ENCODE results near the gene JAZF1. TPM values are rescaled to one million over a fixed set of nuclear protein-coding genes. Genes with fewer than 3 reads are reported as not detected.

JAZF1 gene
- total and polyA plus RNA-seq, 9 donors: 10.4 to 36.0 (median 19.9) TPM

- no peak overlapping the region for H3K4me3 ChIP-seq
- H3K36me3 ChIP-seq: no peaks in the 10 kb centered on the region
- H3K4me1 ChIP-seq (ENCODE audit: insufficient read depth): peaks cover 9% of the 10 kb centered on the region
- intact Hi-C loops (cut with DNase I): no loop called here
- TF ChIP-seq POLR2A (IDR thresholded peaks at IDR 0.05): no peak
- TF ChIP-seq CTCF (IDR thresholded peaks at IDR 0.05): no peak
- no peak for TF ChIP-seq EP300 (IDR thresholded peaks at IDR 0.05)
- no peaks in the 10 kb centered on the region for H3K9me3 ChIP-seq
- no peak overlapping the region for H3K27ac ChIP-seq
- H3K27me3 ChIP-seq: no peaks in the 10 kb centered on the region
- no peak for DNase-seq
- 74 to 79% (median 78%) methylated on average over 6 of the region's 6 CpGs for WGBS, 3 donors
These were observed 75.4 kb downstream of the JAZF1 start for GRCh38 chr7:28105234-28105633.

GRCh38 chr7:28104811-28105210 lies 75.8 kb downstream of the JAZF1 start:
- H3K4me1 ChIP-seq (ENCODE audit: insufficient read depth): peaks cover 9% of the 10 kb centered on the region
- no peaks in the 10 kb centered on the region for H3K27me3 ChIP-seq
- no peak for DNase-seq
- TF ChIP-seq POLR2A (IDR thresholded peaks at IDR 0.05) (no peak), EP300 (IDR thresholded peaks at IDR 0.05) (no peak), CTCF (IDR thresholded peaks at IDR 0.05) (no peak)
- no peaks in the 10 kb centered on the region for H3K9me3 ChIP-seq
- no peak overlapping the region for H3K4me3 ChIP-seq
- intact Hi-C loops (cut with DNase I): no loop called here
- 70 to 75% (median 74%) methylated on average over 4 of the region's 4 CpGs for WGBS, 3 donors
- H3K36me3 ChIP-seq: no peaks in the 10 kb centered on the region
- no peak overlapping the region for H3K27ac ChIP-seq

- Histone ChIP-seq H3K9me3 (no peaks in the 10 kb centered on the region), H3K36me3 (no peaks in the 10 kb centered on the region), H3K4me3 (no peak overlapping the region), H3K4me1 (ENCODE audit: insufficient read depth) (peaks cover 9% of the 10 kb centered on the region), H3K27me3 (no peaks in the 10 kb centered on the region), H3K27ac (peak overlapping the region in 1 of 2 donors; percentile 19)
- DNase-seq: peak in 4 of 5 donors; percentile 37 to 59 (median 40)
- intact Hi-C loops (cut with DNase I): no loop called here
- WGBS, 3 donors: 54 to 74% (median 72%) methylated on average over 3 of the region's 3 CpGs
- TF ChIP-seq POLR2A (IDR thresholded peaks at IDR 0.05): no peak
- no peak for TF ChIP-seq EP300 (IDR thresholded peaks at IDR 0.05)
- TF ChIP-seq CTCF (IDR thresholded peaks at IDR 0.05): no peak
These were observed 76.5 kb downstream of the JAZF1 start for GRCh38 chr7:28104041-28104541.

GRCh38 chr7:28102797-28103196 lies 77.8 kb downstream of the JAZF1 start:
- Histone ChIP-seq H3K4me1 (ENCODE audit: insufficient read depth) (peaks cover 9% of the 10 kb centered on the region), H3K4me3 (no peak overlapping the region), H3K9me3 (no peaks in the 10 kb centered on the region), H3K36me3 (no peaks in the 10 kb centered on the region), H3K27ac (peak overlapping the region in 1 of 2 donors; percentile 50), H3K27me3 (no peaks in the 10 kb centered on the region)
- intact Hi-C loops (cut with DNase I): no loop called here
- DNase-seq: peak; percentile 55 to 77 (median 67)
- 38 to 43% (median 40%) methylated on average over 6 of the region's 6 CpGs for WGBS, 3 donors
- no peak for TF ChIP-seq POLR2A (IDR thresholded peaks at IDR 0.05)
- no peak for TF ChIP-seq CTCF (IDR thresholded peaks at IDR 0.05)
- no peak for TF ChIP-seq EP300 (IDR thresholded peaks at IDR 0.05)
